HEK293 (cell line): Measurements from ENCODE around the gene APOBEC2.

Experiments used
- KLF1 ChIP-seq: fragments of 450-650 bp; formaldehyde crosslinking; IDR thresholded peaks from 2 replicates; pipeline ENCODE4 v1.5.1; 2016; ENCODE audit warnings: missing biosample characterization, missing genetic modification characterization
- KLF7 ChIP-seq: fragments of 450-650 bp; formaldehyde crosslinking; IDR thresholded peaks from 2 replicates; pipeline ENCODE4 v1.5.1; 2016; ENCODE audit warnings: missing biosample characterization, missing genetic modification characterization, borderline replicate concordance
- KLF8 ChIP-seq: fragments of 450-650 bp; formaldehyde crosslinking; IDR thresholded peaks from 2 replicates; pipeline ENCODE4 v1.5.1; 2016; ENCODE audit warnings: missing biosample characterization, missing genetic modification characterization
- OSR2 ChIP-seq: fragments of 450-650 bp; formaldehyde crosslinking; IDR thresholded peaks from 2 replicates; pipeline ENCODE4 v1.5.1; 2016; ENCODE audit warnings: missing biosample characterization, missing genetic modification characterization
- RBAK ChIP-seq: fragments of 450-650 bp; formaldehyde crosslinking; IDR thresholded peaks from 2 replicates; pipeline ENCODE4 v1.5.1; 2016; ENCODE audit warnings: missing biosample characterization, missing genetic modification characterization
- SCRT1 ChIP-seq: fragments of 450-650 bp; formaldehyde crosslinking; IDR thresholded peaks from 2 replicates; pipeline ENCODE4 v1.5.1; 2016; ENCODE audit warnings: missing biosample characterization, missing genetic modification characterization, borderline replicate concordance
- SCRT2 ChIP-seq: fragments of 450-650 bp; formaldehyde crosslinking; IDR thresholded peaks from 2 replicates; pipeline ENCODE4 v1.5.1; 2016; ENCODE audit warnings: missing biosample characterization, missing genetic modification characterization
- ZBTB48 ChIP-seq: fragments of 450-650 bp; formaldehyde crosslinking; IDR thresholded peaks from 2 replicates; pipeline ENCODE4 v1.5.1; 2016; ENCODE audit warnings: missing biosample characterization, missing genetic modification characterization
- ZNF132 ChIP-seq: fragments of 450-650 bp; formaldehyde crosslinking; IDR thresholded peaks from 2 replicates; pipeline ENCODE4 v1.5.1; 2017; ENCODE audit warnings: missing biosample characterization, missing genetic modification characterization, borderline replicate concordance
- ZNF16 ChIP-seq: fragments of 450-650 bp; formaldehyde crosslinking; IDR thresholded peaks from 2 replicates; pipeline ENCODE4 v1.5.1; 2016; ENCODE audit warnings: low read depth, missing biosample characterization, missing genetic modification characterization
- ZNF2 ChIP-seq: fragments of 450-650 bp; formaldehyde crosslinking; IDR thresholded peaks from 2 replicates; pipeline ENCODE4 v1.5.1; 2016; ENCODE audit warnings: missing biosample characterization, missing genetic modification characterization
- ZNF202 ChIP-seq: fragments of 450-650 bp; formaldehyde crosslinking; IDR thresholded peaks from 2 replicates; pipeline ENCODE4 v1.5.1; 2016; ENCODE audit warnings: missing biosample characterization, missing genetic modification characterization, borderline replicate concordance
- ZNF211 ChIP-seq: fragments of 450-650 bp; formaldehyde crosslinking; IDR thresholded peaks from 2 replicates; pipeline ENCODE4 v1.5.1; 2016; ENCODE audit warnings: low read depth, missing biosample characterization, missing genetic modification characterization
- ZNF335 ChIP-seq: fragments of 450-650 bp; formaldehyde crosslinking; conservative IDR thresholded peaks from 2 replicates; pipeline ENCODE4 v1.5.1; 2016; ENCODE audit warnings: missing biosample characterization, missing genetic modification characterization
- ZNF366 ChIP-seq: fragments of 450-650 bp; formaldehyde crosslinking; conservative IDR thresholded peaks from 2 replicates; pipeline ENCODE4 v1.5.1; 2016; ENCODE audit warnings: missing biosample characterization, missing genetic modification characterization
- ZNF404 ChIP-seq: fragments of 450-650 bp; formaldehyde crosslinking; IDR thresholded peaks from 2 replicates; pipeline ENCODE4 v1.5.1; 2017; ENCODE audit warnings: missing biosample characterization, missing genetic modification characterization
- ZNF423 ChIP-seq: fragments of 450-650 bp; formaldehyde crosslinking; IDR thresholded peaks from 2 replicates; pipeline ENCODE4 v1.5.1; 2016; ENCODE audit warnings: missing biosample characterization, missing genetic modification characterization
- ZNF473 ChIP-seq: fragments of 450-650 bp; formaldehyde crosslinking; IDR thresholded peaks from 2 replicates; pipeline ENCODE4 v1.5.1; 2017; ENCODE audit warnings: missing biosample characterization, missing genetic modification characterization
- ZNF548 ChIP-seq: fragments of 450-650 bp; formaldehyde crosslinking; IDR thresholded peaks from 2 replicates; pipeline ENCODE4 v1.5.1; 2016; ENCODE audit warnings: missing biosample characterization, missing genetic modification characterization
- ZNF560 ChIP-seq: fragments of 450-650 bp; formaldehyde crosslinking; IDR thresholded peaks from 2 replicates; pipeline ENCODE4 v1.5.1; 2017; ENCODE audit warnings: missing biosample characterization, missing genetic modification characterization, borderline replicate concordance
- ZNF561 ChIP-seq: fragments of 450-650 bp; IDR thresholded peaks from 2 replicates; pipeline ENCODE4 v1.5.1; 2018; ENCODE audit warnings: missing biosample characterization, missing genetic modification characterization, borderline replicate concordance
- ZNF629 ChIP-seq: fragments of 450-650 bp; formaldehyde crosslinking; IDR thresholded peaks from 2 replicates; pipeline ENCODE4 v1.5.1; 2017; ENCODE audit warnings: missing biosample characterization, missing genetic modification characterization
- ZNF791 ChIP-seq: fragments of 450-650 bp; formaldehyde crosslinking; IDR thresholded peaks from 2 replicates; pipeline ENCODE4 v1.5.1; 2016; ENCODE audit warnings: missing biosample characterization, missing genetic modification characterization
- ZNF837 ChIP-seq: fragments of 450-650 bp; formaldehyde crosslinking; IDR thresholded peaks from 2 replicates; pipeline ENCODE4 v1.5.1; 2016; ENCODE audit warnings: missing biosample characterization, missing genetic modification characterization
- ZSCAN23 ChIP-seq: fragments of 450-650 bp; formaldehyde crosslinking; IDR thresholded peaks from 2 replicates; pipeline ENCODE4 v1.5.1; 2016; ENCODE audit warnings: missing biosample characterization, missing genetic modification characterization
- TF ChIP-seq, protein P1 (sequence below): fragments of 450-650 bp; formaldehyde crosslinking; IDR thresholded peaks from 2 replicates; pipeline ENCODE4 v1.5.1; 2016; ENCODE audit warnings: missing biosample characterization, missing genetic modification characterization, borderline replicate concordance
- TF ChIP-seq, protein P2 (sequence below): fragments of 450-650 bp; formaldehyde crosslinking; IDR thresholded peaks from 2 replicates; pipeline ENCODE4 v1.5.1; 2016; ENCODE audit warnings: missing biosample characterization, missing genetic modification characterization
- TF ChIP-seq, protein P3 (sequence below): fragments of 450-650 bp; formaldehyde crosslinking; IDR thresholded peaks from 2 replicates; pipeline ENCODE4 v1.5.1; 2017; ENCODE audit warnings: missing biosample characterization, missing genetic modification characterization
- TF ChIP-seq, protein P4 (sequence below): fragments of 450-650 bp; formaldehyde crosslinking; IDR thresholded peaks from 2 replicates; pipeline ENCODE4 v1.5.1; 2016; ENCODE audit warnings: missing biosample characterization, missing genetic modification characterization
- TF ChIP-seq, protein P5 (sequence below): fragments of 450-650 bp; formaldehyde crosslinking; IDR thresholded peaks from 2 replicates; pipeline ENCODE4 v1.5.1; 2016; ENCODE audit warnings: missing biosample characterization, missing genetic modification characterization
- TF ChIP-seq, protein P6 (sequence below): fragments of 450-650 bp; formaldehyde crosslinking; IDR thresholded peaks from 2 replicates; pipeline ENCODE4 v1.5.1; 2016; ENCODE audit warnings: missing biosample characterization, missing genetic modification characterization

APOBEC2 gene

DNA sequence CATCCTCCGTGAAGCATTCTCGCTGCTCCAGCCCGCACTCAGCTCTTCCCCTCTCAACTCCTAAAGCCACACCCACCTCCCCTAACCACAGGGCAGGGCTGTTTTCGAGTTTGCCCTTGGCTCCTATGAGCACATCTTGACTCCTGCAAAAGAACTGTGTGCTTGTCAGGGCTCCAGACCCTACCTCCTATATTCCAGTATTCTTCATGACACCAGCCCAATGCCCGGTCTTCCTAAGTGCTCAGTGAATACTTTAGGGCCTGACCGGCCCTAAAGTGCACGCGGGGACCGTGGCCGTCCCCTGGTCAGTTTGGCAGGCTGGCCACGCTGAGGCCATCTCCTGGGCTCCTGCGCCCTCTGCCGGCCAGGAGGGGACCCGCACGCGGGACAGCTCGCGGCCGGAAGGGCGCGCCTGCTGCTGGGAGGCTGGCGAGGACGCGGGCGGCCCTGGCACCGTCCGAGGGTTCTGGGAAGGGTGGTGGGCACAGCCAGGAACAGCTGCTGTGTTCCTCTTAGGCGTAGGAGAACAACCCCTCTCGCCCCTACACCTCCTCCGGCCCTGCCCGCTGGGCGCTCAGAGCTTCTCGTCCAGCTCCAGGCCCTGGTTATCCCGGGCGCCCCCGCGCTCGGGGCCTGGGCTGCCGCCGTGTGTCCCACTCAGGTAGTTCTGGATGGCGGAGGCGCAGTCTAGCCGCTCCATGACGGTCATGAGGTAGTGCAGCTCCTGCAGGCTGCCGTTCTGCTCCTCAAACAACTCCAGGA is 25.0 kb upstream of the APOBEC2 start (continued):
- no peak for TF ChIP-seq OSR2 (tag by site-specific recombination)
- TF ChIP-seq ZNF404 (tag by site-specific recombination): no peak
- TF ChIP-seq ZNF473 (tag by site-specific recombination): no peak
- TF ChIP-seq, protein P1, sequence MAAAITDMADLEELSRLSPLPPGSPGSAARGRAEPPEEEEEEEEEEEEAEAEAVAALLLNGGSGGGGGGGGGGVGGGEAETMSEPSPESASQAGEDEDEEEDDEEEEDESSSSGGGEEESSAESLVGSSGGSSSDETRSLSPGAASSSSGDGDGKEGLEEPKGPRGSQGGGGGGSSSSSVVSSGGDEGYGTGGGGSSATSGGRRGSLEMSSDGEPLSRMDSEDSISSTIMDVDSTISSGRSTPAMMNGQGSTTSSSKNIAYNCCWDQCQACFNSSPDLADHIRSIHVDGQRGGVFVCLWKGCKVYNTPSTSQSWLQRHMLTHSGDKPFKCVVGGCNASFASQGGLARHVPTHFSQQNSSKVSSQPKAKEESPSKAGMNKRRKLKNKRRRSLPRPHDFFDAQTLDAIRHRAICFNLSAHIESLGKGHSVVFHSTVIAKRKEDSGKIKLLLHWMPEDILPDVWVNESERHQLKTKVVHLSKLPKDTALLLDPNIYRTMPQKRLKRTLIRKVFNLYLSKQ (tag by site-specific recombination): no peak
- peak; percentile 21; the same call in 1 of the 2 replicates for TF ChIP-seq KLF8
- TF ChIP-seq ZNF16: no peak
- TF ChIP-seq ZNF202 (tag by site-specific recombination): no peak
- 0 out of 2 replicates have a peak, but pooled peaks have one; percentile 65 for TF ChIP-seq ZNF2 (tag by site-specific recombination)
- TF ChIP-seq ZNF132 (tag by site-specific recombination): no peak
- TF ChIP-seq, protein P2, sequence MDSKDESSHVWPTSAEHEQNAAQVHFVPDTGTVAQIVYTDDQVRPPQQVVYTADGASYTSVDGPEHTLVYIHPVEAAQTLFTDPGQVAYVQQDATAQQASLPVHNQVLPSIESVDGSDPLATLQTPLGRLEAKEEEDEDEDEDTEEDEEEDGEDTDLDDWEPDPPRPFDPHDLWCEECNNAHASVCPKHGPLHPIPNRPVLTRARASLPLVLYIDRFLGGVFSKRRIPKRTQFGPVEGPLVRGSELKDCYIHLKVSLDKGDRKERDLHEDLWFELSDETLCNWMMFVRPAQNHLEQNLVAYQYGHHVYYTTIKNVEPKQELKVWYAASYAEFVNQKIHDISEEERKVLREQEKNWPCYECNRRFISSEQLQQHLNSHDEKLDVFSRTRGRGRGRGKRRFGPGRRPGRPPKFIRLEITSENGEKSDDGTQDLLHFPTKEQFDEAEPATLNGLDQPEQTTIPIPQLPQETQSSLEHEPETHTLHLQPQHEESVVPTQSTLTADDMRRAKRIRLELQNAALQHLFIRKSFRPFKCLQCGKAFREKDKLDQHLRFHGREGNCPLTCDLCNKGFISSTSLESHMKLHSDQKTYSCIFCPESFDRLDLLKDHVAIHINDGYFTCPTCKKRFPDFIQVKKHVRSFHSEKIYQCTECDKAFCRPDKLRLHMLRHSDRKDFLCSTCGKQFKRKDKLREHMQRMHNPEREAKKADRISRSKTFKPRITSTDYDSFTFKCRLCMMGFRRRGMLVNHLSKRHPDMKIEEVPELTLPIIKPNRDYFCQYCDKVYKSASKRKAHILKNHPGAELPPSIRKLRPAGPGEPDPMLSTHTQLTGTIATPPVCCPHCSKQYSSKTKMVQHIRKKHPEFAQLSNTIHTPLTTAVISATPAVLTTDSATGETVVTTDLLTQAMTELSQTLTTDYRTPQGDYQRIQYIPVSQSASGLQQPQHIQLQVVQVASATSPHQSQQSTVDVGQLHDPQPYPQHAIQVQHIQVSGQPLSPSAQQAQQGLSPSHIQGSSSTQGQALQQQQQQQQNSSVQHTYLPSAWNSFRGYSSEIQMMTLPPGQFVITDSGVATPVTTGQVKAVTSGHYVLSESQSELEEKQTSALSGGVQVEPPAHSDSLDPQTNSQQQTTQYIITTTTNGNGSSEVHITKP (tag by site-specific recombination): 0 out of 2 replicates have a peak, but pooled peaks have one; percentile 18
- TF ChIP-seq KLF1 (tag by site-specific recombination): peak; percentile 49
- no peak for TF ChIP-seq ZNF211 (tag by site-specific recombination)
- TF ChIP-seq ZNF629 (tag by site-specific recombination): no peak
- peak; percentile 70; the same call in 1 of the 2 replicates for TF ChIP-seq ZNF561
- peak; percentile 84 for TF ChIP-seq ZNF335 (tag by site-specific recombination)
- no peak for TF ChIP-seq ZNF791 (tag by site-specific recombination)
- TF ChIP-seq SCRT1 (tag by site-specific recombination): no peak
- TF ChIP-seq RBAK: no peak
- no peak for TF ChIP-seq ZNF548 (tag by site-specific recombination)
- TF ChIP-seq, protein P3, sequence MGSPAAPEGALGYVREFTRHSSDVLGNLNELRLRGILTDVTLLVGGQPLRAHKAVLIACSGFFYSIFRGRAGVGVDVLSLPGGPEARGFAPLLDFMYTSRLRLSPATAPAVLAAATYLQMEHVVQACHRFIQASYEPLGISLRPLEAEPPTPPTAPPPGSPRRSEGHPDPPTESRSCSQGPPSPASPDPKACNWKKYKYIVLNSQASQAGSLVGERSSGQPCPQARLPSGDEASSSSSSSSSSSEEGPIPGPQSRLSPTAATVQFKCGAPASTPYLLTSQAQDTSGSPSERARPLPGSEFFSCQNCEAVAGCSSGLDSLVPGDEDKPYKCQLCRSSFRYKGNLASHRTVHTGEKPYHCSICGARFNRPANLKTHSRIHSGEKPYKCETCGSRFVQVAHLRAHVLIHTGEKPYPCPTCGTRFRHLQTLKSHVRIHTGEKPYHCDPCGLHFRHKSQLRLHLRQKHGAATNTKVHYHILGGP (tag by site-specific recombination): no peak
- no peak for TF ChIP-seq ZNF366 (tag by site-specific recombination)
- TF ChIP-seq ZNF560 (tag by site-specific recombination): peak; percentile 66; the same call in 1 of the 2 replicates
- TF ChIP-seq SCRT2 (tag by site-specific recombination): 0 out of 2 replicates have a peak, but pooled peaks have one; percentile 13
- TF ChIP-seq ZNF423 (tag by site-specific recombination): no peak
- TF ChIP-seq ZNF837 (tag by site-specific recombination): no peak
- TF ChIP-seq, protein P4, sequence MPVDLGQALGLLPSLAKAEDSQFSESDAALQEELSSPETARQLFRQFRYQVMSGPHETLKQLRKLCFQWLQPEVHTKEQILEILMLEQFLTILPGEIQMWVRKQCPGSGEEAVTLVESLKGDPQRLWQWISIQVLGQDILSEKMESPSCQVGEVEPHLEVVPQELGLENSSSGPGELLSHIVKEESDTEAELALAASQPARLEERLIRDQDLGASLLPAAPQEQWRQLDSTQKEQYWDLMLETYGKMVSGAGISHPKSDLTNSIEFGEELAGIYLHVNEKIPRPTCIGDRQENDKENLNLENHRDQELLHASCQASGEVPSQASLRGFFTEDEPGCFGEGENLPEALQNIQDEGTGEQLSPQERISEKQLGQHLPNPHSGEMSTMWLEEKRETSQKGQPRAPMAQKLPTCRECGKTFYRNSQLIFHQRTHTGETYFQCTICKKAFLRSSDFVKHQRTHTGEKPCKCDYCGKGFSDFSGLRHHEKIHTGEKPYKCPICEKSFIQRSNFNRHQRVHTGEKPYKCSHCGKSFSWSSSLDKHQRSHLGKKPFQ (tag by site-specific recombination): no peak
- TF ChIP-seq, protein P5, sequence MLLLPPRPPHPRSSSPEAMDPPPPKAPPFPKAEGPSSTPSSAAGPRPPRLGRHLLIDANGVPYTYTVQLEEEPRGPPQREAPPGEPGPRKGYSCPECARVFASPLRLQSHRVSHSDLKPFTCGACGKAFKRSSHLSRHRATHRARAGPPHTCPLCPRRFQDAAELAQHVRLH (tag by site-specific recombination): no peak
- TF ChIP-seq, protein P6, sequence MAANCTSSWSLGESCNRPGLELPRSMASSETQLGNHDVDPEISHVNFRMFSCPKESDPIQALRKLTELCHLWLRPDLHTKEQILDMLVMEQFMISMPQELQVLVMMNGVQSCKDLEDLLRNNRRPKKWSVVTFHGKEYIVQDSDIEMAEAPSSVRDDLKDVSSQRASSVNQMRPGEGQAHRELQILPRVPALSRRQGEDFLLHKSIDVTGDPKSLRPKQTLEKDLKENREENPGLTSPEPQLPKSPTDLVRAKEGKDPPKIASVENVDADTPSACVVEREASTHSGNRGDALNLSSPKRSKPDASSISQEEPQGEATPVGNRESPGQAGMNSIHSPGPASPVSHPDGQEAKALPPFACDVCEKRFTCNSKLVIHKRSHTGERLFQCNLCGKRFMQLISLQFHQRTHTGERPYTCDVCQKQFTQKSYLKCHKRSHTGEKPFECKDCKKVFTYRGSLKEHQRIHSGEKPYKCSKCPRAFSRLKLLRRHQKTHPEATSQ (tag by site-specific recombination): no peak
- no peak for TF ChIP-seq ZSCAN23
- TF ChIP-seq ZBTB48 (tag by site-specific recombination): peak; percentile 95
- no peak; the same call in 1 of the 2 replicates for TF ChIP-seq KLF7 (tag by site-specific recombination)
